Stimulated activated CD8-positive, alpha-beta memory T cell treated with anti-CD3 and anti-CD28 coated beads, Interleukin-2, amount 100 ng/mL, for 48 hours (primary cell): ENCODE data around the gene PRDM11.
A peak's percentile ranks its signal among the peaks of the same experiment; 100 is the strongest.
"Not testable (repeated sequence)": the region's sequence is repeated elsewhere in the genome, so short reads cannot be mapped to it uniquely, and the experiment has no call there.

ENCODE experiments used
- DNase-seq, 2 donors: peaks; one replicate each; pipeline ENCODE4 v3.0.0-alpha.2; 2020; ENCODE audit warnings: low read depth in 2 of 2

Gene PRDM11

GRCh38 chr11:45232341-45233080, 86.1 kb downstream of the PRDM11 start:
- no peak for DNase-seq

GRCh38 chr11:45233121-45233803, 86.8 kb downstream of the PRDM11 start:
- peak; percentile 43 to 52 for DNase-seq

DNA sequence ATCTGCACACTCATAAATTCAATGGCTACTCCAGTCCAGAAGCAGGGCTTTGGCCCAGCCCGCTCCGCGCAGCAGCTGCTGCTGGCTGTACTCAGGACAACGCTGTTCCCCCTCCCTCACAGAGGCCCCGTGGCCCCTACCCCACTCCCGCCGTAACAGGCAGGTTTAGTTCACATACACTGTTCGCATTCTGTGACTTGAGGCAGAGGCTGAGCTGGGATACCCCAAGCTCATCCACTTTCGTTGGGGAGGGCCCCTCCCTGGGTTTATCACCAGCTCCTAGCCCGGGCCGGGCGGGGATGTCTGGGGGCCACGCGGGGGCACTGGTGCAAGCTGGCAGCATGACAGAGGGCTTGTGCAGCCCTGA, 87.3 kb downstream of the PRDM11 start:
- DNase-seq = no peak

DNA sequence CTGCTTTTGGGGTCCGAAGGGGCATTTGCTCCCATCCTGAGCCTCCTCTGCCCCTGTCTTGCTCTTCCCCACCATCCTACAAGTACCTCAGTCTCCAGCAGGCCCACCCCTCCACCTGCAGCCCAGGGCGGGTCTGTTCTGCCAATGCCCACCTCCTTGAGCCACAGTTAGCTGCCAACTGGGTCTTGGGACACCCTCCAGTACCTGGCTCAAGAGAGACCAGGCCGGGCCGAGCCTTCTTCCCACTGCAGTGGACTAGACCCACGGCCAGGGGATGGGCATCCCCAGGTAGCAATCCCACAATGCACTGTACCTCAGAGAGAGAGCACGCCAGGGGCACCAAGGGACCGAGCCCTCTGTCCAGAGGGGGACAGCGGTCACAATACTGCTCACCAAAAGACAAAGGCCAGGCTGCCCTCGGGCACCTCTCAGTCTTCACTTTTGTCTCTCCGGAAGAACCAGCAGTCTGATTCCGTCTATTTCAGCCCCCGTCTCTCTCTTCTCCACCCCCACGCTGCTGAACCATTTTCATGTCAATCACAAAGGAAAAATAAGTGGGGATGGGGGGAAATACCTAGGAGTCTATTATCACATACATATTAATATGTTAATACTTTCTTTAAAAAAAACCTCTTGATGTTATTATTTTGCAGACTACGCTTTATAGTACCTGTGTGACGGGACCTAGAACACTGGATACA, 88.0 kb downstream of the PRDM11 start:
- no peak for DNase-seq

- DNase-seq = no peak
Observed at GRCh38 chr11:45237711-45238315, 91.4 kb downstream of the PRDM11 start.

- DNase-seq = no peak
Observed at GRCh38 chr11:45238724-45239123, 92.3 kb downstream of the PRDM11 start.

DNA sequence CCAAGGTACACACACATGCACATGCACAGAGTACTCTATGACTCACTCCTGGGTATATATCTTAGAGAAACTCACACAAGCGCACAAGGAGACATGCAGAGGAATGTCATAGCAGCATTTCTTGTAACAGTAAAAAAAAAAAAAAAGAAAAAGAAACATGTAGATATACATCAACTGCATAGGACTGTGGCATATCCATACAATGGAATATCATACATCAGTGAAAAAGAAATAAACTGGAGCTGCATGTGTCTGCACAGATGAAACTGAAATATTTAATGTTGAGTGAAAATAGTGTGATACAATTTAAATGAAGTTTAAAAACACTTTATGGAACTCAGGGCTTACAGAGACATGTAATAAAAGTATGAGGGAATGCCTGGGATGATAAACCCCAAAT, 93.3 kb downstream of the PRDM11 start:
- no peak for DNase-seq

DNA sequence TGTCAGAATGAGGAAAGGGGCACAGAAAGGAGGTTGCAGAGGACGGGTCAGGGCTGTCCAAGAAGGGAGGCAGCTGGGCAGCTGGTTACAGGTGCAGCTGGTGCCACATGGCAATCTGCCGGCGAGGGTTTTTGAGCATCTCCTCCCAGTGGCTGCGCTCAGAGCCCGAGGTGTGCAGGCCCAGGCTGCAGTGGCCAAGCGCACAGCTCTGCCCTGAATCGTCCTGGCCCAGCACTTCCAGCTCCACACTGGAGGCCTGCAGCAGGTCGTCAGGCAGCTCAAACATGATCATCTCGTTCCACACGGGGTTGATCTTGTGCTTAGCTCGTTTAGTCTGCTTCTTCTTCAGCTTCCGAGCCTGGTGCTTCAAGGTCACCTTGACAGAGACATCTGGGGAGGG, 97.5 kb downstream of the PRDM11 start:
- DNase-seq = no peak

- DNase-seq = no peak
Observed at GRCh38 chr11:45245218-45246045, 99.0 kb downstream of the PRDM11 start.

DNA sequence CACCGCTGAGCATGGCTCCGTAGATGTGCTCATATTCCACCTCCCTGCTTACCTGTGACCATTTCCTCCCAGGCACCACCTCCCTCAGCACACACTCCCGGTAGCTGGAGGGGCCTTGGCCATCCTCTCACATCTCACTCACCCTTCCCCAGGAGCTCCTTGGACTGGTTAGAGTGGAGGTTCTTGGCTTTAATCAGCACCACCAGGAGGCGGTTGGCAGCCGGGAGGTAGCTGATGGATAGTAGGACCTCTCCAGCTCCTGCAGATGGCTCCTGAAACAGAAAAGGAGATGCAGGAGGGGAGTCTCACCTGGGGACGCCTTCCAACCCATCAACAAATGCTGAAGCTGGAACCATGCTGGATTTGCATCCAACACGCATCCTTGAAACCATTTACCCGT, 99.8 kb downstream of the PRDM11 start:
- no peak for DNase-seq

DNA sequence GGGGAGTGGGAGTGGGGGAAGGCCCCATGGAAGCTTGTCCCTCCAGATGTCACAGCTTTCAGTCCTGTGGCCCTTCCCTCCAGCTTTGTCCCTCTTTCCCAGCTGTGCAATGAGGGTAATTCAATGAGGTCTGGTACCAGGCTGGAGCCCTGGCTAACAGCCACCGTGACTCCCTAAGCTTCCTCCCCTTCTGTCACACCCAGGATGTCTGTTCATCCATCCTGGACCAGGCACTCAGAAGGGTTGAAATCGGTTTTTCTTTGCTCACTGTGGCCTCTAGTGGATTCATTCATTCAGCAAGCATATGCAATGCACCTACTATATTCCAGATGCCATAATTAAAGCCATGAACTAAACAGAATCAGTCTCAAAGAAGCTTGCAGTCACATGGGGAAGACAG, 101.0 kb downstream of the PRDM11 start:
- DNase-seq = no peak

DNA sequence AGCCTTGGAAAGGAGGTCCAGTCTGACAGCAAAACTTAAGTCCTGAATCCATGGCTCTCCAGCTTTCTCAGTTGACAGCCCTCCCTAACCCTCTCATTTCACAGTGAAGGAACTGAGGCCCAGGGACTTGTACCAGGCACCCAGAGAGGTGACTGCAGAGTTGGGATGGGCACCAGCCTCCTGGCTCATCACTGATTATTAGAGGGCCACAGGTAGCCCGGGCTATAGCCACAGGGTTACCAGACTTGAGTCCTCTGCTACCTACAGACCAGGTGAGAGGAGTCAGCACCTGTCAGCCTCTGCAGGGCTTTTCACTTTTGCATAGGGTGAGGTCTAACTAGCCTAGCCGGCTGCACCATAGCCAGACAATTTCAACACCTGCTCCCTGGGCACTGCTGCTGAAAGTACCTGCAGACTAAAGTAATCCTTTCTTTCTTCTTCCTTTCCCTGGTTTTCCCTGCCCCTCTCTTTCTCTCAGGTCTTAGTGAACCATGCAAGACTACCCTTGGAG, 102.1 kb downstream of the PRDM11 start:
- DNase-seq = no peak

DNA sequence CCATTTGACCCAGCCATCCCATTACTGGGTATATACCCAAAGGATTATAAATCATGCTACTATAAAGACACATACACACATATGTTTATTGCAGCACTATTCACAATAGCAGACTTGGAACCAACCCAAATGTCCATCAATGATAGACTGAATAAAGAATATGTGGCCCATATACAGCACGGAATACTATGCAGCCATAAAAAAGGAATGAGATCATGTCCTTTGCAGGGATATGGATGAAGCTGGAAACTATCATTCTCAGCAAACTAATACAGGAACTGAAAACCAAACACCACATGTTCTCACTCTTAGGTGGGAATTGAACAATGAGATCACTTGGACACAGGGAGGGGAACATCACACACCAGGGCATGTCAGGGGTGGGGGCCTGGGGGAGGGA, 102.9 kb downstream of the PRDM11 start:
- DNase-seq = not testable (repeated sequence)

DNA sequence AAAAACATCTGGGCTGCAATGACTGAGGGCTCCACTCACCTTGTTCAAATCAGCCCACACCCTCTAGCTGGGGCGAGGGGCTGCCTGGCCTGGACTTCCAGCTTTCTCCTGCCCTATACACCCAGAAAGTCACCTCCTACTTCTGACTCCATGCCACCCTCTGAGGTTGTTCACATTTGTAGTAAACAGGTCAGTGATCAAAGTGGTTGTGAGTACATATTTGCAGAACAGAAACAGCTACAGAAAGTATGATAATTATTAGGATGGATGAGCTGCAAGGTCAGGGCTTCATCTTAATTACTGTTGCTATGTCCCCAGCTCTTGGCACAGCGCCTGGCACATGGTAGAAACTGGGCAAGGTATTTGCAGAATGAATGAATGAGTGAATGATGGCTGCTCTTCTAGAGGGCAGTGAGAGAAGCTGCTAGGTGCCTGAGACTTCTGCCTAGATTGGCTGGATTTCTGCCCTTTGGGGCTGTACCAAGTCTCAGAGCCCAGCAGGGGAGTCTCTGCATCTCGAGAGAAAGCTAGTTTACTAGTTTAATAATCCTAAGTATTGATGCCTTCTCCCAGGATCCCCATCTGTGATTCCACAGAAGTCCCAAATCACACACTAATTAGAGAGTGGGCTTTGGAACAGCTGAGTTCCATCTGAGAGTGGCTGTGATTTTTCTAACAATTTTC, 103.7 kb downstream of the PRDM11 start:
- no peak for DNase-seq

DNA sequence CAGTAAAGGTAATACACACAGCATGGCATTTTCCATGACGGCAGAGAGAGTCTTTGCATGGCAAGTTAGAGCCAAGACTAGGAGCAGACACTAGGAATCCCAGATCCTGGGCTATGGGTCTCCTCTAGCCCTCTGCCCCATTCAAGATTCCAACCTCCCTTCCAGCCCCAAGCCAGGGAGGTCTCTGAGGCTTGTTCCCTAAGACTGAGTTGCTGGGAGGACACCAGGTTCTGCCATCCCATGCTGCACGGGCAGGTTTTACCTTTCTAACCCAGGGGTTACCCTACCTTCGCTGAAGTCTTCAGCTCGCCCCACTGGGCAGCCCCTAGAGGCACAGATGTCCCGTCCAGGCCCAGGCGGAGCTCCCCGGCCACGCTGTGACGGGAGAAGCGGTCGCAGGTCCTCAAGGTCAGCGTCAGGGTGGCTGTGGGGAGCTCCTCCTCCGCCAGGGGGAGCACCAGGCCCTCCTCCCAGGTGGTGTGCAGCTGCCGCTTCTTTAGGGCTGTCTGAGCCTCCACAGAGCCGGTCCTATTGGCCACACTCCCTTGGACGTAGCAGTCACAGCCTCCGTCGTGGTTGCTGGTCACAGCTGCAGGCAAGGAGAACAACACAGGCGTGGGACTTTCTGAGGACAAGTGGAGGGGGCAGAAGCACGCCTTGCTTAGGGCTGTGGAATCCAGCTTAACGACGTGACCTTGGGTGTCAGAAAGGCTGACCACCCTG, 105.9 kb downstream of the PRDM11 start:
- peak; percentile 14 to 17 for DNase-seq

GRCh38 chr11:45252877-45253276, 106.4 kb downstream of the PRDM11 start:
- DNase-seq = no peak

DNA sequence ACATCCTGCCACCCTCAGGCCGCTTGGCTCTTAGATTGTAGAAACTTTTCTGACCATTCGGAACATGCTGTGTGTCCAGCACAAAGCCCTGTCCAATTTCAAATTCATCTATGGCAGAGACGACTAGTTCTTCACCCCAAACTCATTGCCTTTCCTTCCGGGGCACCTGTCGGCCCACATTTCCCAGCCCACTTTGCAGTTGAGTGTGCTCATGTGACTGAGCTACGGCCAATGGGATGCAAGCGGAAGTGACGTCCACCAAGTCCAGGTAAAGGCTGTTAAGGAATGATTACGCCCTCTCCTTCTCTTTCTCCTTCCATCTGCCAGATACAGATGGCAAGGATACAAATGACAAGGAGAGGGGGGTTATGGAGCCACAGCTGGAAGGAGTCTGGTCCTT, 107.2 kb downstream of the PRDM11 start:
- DNase-seq = no peak

- no peak for DNase-seq
Observed at GRCh38 chr11:45254070-45254469, 107.6 kb downstream of the PRDM11 start.

DNA sequence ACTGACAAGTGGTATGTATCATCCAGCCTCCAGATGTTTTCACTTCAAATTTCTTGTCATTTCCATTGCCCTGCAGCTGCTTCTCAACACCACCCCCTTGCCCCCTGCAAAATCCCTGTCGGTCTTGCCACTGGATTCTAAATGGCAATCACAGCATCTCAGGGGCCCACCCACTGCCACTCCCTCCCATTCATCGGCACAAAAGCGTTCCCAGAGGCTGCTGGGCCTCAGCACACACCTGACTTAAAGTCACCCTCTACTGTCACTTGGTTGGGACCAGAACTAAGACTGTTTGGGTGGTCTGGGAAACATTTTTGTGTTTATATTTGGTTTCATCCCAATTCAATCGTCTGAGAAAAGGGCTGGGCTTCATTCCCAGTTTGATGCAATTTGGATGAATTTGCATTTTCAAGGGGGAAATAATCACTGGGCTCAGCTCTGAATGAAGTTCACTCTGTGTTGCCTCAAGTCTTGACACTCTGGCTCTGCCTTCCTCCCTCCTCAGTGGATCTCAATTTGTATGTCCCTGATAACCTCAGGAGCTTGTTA, 112.6 kb downstream of the PRDM11 start:
- no peak for DNase-seq

DNA sequence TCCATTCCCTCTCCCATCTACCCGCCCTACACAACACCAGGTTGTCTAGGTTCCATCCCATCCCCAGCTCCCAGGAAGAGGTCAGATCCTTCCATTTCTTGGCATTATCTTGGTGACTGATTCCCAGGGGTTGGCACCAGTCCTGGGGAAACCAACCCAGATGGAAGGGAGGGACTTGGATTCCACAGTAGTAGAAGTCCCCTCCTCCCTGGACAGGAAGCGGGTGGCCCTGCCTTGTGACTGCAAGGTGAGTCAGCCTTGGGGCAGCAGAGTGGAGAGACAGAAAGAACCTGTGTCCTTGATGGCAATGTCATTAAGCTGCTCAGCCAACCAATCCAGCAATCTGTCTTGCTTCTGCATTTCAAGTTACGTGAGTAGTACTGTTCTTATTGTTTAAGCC, 113.2 kb downstream of the PRDM11 start:
- DNase-seq = no peak
